22Rv1 (cell line): ENCODE results near the gene LSAMP.

ENCODE experiments used
- CTCF ChIP-seq: fragments of 450-650 bp; IDR thresholded peaks from 2 replicates; pipeline ENCODE4 v1.5.1; 2017; ENCODE audit warnings: mild to moderate bottlenecking
- ZFX ChIP-seq: fragments of 450-650 bp; IDR thresholded peaks from 2 replicates; pipeline ENCODE4 v1.6.1; 2017; ENCODE audit warnings: antibody characterized with exemption, borderline replicate concordance

GRCh38 chr3:116433552-116433951 lies 11.7 kb downstream of the LSAMP start:
- TF ChIP-seq CTCF (no peak), ZFX (no peak)
